NCI-H2107 (cell line): Measurements from ENCODE around the gene DPP6.

ENCODE experiments used
- DNase-seq: peaks from one replicate; lab custom pipeline; 2025; lab: John Stamatoyannopoulos, UW

DPP6 gene

DNA sequence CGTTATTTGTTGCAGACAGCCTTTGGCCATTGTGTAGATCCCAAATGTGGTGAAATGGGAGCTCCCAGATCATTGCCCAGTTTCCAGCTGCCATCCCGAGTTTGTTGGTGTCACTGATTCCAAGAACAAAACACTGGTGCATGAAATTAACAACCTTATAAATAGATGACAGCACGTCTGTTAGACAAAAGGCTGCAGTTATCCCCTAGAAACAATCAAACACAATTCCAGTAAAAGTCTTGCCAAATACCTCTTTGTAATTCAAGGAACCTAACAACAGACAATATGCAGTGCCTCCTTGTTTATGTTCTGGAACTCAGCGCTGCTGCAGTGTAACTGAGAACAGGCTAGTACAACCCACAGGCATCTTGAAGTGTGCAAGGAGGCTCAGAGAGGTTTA, 546.2 kb downstream of the DPP6 start:
- no peak for DNase-seq

DNA sequence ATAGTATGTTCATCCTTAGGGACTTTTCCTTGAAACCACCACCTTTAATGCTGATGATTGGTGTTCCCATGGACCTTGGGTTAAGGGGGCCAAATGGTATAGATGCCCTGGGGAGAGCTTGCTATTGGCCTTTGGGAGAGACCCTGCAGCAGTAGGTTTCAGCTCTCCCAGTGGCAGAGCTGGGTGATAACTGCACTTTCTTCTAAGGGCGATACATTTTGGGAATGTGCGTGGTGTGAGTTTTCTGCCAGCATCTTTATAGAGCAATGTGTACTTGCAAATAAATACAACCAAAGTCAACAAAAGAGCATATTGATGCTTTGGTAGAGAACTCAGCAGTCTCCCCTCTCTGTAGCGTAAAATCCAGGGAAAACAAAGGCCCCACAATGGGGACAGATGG, 546.7 kb downstream of the DPP6 start:
- DNase-seq, result no peak

DNA sequence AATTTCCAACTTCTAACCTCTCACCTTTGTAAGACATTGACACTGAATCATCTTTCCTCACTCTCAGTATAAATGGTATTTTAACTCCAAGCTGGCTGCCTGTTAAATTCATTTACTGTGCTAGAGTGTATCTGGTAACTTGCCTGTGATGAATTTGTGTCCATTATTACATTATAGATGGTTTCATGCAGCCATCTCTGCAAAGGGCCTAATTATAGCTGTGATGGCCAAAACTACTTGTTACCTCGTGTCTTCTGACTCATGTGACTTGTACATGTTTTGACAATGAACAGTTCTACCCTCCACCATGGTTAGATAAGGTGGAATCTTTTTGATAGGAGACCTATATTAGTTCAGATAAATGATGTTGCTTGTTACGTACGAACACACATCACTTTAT, 558.7 kb downstream of the DPP6 start:
- no peak for DNase-seq

DNA sequence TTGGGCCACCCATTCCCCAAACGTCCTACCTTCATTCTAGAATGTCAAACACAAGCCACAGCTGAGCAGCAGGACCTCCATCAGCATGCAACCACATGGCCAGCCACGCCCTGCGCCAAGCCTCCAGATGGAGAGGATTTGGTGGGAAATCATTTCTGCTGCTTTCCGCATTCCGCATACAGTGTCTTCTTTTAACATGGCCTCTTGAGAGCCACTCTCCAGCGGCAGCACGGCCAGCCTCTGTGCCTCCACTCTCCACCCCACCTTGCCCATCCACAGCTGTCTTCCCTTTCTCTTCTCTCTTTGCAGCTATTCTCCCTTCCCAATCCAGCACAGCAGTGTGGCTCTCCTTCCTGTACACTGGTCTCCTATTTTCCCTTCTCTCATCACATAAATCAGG, 561.6 kb downstream of the DPP6 start:
- no peak for DNase-seq

DNA sequence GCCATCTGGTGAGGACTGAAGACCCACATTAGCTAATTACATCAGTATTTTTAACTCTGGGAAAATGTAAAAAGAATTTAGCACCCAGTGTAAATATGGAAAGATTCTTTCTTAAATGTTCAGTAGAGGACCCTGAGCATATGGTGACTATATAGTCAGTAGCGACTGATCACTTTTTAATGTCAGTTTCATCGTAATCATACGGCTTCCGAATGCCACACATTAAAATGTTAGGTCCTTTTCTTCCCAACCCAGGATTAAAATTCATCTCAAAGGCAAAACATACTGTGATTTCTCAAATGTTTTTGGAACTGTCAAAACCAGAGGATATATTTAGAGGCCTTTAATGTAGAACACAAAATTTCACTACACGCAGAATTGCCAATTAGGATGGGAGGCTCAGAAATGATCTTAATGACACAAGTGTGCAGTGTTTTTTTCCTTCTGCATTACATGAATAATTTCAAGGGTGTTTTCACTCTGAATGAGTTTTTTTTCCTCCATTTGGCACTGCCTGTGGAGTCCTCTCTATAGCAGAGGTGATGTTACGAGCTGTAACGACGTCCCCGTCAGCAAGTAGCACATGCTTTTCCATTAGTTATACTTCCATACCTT, 568.0 kb downstream of the DPP6 start:
- DNase-seq, result no peak

DNA sequence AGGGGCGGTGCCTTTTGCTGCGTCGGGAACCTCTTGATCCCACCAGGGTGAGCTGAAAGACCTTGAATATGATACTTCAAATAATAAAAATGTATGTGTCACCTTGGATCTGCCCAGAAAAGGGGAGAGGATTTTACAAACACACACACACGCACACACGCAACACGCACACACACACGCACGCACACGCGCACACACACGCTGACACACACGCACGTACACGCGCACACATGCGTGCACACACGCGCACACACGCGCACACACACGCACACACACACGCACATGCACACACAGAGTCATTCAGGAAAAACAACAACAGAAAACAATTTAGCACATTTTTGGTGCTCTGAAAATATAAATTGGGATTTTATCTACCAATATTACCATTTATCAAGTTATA, 571.2 kb downstream of the DPP6 start:
- DNase-seq, result no peak

DNA sequence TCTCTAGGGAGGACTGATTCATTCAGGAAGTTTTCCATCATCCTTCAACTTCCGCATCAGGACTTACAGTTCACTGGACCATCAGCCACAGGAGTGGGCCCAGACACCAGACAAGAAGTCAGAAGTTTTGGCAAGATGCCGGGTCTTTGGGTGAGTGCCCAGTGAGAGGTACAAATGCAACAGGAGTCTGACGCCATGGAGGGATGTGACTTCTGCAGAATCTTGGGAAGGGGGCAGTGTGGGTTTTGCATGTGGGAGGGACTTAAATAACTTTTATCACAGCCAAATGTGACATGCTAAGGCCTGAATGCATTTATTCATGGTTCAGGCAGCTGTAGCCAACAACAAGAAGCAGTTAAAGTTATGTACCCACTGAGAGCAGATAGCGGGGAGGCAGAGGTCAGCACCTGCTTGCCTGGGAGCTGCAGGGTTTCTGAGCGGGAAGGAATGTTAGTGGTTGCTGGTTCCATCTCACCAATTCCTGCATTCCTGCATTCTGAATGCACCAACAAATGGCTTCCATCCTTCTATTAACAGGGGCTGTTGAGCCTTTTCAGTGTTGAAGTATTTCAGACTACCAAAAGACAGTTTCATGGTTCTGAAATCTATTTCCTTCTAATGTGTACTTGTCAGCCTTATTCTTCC, 575.6 kb downstream of the DPP6 start:
- DNase-seq, result no peak

DNA sequence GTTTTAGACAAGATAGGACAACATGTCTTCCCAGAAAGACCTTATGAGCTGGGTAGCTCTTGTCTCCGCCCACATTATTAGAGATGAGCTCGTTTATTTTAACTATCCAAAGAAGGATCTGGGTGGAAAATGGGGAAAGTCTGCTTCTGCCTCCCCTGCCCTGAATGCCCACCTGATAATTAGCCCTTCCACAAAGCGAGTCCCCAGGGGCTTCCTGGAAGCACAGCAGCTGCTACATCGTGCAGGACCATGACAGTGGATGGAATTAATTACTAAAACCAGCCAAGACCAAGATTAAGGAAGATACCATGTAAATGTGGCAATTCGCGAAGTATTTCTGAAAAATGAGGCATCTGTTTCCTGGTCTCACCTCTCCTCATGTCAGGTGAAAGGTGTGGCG, 576.4 kb downstream of the DPP6 start:
- DNase-seq, result no peak

DNA sequence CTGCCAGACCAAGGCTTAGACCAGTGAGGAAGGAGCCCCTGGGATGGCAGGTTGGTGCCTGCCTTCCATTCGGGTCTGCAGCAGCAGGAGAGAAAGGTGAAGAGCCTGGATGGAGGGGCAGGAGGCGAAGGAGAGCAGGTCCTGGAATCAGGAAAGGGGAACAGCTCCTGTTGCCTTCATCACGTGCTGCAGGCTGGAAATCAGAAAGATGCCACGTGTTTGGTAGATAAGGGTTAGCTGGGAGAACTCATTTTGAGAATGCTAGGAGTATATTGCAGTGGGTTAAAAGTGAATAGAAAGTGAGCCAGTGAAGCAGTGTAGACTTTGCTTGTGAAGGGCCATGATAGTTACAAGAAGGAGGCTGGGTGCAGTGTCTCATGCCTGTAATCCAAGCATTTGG, 579.0 kb downstream of the DPP6 start:
- DNase-seq, result no peak

DNA sequence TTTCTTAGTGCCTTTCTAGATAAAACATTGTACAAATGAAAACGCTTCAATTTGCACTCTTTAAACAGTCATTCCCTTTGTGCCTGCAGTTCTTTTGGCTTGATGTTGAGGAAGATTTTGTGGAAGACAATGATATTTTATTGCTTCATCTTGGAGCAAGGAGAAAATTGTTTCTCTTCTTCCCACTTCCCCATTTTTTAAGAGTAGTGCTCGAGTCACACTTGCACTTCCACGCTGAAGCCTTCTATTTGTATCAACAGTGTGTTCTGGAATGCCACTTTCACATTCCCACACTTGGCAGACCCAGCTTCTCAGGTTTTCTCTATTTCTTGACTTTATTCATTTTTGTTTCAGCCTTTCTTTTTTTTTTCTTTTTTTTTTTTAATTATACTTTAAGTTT, 581.4 kb downstream of the DPP6 start:
- DNase-seq, result no peak

DNA sequence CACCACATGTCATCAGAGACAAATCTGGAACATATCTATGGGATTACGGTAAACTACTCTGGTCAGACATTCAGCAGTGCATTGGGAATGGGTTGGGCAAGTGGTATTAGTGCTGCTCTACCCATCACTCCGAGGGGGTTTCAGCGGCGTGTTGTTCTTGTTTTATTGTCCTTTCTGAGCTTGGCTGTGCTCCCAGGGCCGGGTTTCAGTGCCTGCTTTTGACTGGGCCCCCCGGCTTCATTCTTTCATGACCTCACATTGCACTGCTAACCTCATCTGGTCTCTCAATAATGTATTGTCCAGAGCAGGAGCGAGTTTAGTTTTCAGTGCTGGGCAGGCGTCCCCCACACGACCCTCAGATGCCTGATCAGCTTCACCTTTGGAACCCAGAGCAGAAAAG, 586.1 kb downstream of the DPP6 start:
- DNase-seq, result no peak

DNA sequence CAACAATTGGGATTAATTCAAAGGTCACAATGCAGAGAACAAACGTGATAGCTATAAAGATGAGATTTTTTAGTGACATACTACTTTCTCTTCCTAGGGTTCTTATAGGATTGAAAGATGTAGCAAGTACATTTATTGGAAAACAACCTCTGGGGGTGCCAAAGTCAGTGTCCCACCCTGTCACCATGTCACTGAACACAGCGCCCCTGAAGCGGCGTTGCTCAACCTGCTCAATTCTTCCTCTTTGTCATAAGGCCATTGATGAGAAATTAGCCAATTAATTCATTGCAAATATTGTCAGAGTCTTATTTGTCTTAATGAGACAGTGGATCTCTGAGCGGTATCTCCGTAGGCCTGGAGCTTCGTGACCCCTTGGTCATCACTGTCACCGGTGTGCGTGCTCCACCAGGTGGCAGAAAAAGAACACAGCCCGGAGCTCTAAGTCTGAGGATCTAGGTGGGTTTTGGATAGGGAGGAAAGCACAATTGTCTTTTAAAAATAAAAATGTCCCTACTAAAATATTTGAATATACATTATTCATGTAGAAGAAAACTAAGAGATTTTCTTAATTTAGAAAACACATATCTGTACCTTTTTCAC, 588.2 kb downstream of the DPP6 start:
- no peak for DNase-seq

DNA sequence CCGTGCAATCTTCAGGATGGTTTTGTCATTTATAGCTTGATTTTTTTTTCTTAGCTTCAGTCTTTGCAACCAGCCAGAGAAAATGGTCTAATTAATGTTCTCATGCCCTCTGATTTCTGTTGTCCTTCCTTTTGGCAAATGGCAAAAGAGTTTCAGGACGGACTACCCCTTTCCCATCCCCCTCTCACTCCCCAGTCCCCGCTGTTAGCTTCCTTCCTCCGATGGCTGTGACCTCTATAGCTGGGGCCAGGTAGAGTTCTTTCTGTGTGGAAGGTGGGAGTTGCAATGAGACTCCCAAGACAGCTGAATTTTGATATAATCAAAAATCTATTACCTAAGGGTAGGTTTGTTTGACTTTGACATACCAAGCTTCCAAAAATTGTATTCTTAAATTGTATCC, 588.7 kb downstream of the DPP6 start:
- no peak for DNase-seq

DNA sequence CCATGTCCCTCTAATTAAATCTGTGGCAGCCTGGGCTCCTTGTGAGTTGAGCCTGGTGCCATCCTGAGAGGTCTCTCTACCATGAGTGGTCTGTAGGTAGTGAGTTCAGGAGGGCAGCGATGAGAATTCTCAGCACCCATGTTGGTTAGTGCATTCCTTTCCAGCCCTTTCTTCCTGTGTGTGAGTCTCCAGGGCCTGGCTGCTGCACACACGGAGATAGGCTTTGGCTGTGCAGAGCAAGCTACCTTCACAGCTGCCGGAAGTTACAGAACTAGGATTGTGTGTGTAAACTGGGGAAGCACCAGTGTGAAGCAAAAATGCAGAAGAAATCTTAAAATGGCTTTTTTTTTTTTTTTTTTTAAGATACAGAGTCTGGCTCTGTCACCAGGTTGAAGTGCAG, 592.2 kb downstream of the DPP6 start:
- DNase-seq, result no peak

DNA sequence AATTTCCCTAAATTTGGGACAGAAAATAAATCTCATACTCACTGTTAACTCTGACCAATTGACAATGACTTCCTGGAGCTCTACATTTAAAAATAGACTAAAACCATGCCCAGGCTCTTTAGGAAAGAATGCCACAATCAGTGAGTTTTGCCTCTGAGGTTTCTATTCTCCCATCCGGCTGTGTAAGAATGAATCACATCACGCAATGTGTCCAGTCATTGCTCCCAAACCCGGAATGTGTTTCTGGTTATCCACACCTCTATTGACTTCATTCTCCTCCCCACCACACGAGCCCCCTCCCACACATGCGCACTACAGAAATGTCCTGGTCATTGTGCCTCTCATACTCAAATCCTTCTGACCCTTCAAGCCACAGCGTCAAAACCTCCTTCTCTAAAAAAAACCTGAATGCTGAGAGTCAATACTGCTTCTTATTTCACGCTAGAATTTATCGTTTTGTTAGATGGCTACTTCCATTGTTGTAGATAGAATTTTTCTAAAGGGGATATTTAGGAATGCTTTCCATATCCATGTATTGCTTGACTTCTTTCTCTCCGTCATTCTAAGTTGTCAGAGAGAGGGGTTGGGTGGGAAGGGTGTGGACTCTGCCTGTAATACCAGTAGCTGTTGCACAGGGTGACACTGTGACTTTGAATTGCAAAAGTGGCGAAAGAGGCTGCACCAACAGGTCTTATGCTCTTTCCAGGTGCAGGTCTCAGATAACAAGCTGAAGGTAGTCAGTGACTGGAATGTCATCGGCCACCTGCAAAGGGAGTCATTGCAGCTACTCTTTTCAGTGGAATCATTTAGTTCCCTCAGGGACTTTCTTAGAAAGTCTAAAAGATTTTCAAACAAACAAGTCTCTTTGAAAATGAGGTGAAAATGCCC, 594.2 kb downstream of the DPP6 start:
- no peak for DNase-seq

DNA sequence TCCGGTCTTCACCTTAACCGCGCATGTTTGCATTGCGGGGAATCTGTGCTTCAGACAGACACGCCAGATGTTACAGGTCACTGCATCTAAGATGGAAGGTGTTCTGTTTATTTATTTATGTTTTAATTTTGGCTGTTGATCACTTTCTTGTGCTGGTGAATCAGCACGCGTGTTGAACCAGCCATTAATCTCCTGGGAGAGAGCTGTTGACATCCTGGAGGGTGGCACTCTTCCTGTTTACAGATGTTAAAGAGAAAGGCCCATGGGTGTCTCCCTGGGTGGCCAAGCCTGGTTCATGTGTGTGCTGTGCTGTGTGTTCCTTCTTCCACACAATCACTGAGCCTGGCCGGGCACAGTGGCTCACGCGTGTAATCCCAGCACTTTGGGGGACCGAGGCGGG, 595.4 kb downstream of the DPP6 start:
- no peak for DNase-seq

DNA sequence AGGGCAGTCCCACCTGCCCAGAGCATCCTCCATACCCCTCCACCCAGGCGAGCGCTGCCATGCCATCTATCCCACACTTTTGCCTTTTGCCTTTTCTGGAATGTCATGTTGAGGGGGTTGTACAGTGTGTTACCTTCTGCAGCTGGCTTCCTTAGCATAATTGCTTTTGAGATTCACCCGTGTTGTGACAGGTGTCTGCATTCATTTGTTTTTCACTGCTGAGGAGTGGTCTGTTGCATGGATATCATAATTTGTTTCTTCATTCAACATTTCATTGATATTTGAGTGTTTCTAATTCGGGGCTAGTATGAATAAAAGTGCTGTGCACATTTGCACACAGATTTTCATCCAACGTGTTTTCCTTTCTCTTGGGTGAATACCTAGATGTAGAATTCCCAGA, 596.8 kb downstream of the DPP6 start:
- no peak for DNase-seq

DNA sequence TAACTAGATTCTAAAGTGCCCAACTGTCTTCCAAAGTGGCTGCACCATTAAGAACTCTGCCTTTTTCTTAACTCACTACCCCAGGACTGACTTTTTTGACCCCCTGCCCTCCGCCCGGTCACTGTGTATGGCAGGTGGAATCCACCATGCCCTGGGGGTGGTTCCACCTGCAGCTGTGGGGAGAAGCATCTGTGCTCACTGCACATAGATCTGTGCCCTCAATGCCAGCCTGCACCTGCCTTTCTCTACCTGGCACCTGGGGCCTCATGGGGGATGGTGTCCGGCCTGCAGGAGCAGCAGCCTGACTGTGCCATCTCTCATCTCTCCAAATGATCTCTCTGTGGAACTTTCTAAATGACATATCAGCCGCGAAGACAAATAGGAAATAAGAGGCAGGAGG, 597.2 kb downstream of the DPP6 start:
- no peak for DNase-seq

DNA sequence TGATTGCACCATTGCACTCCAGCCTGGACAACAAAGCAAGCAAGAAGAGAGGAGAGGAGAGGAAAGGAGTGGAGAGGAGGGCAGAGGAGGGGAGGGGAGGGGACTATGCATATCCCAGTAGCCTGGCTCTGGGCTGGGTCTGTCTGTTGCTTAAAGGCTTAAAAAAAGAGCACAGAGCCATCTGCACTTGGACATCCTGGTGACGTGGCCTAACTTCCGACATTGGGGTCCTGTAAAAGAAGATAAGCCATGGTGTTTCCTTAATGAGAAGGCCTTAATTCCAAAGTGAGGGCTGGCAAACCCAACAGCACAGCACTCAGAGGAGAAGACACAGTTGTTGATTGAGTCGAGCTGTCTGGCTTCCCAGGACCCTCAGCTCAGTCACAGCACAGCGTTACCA, 598.1 kb downstream of the DPP6 start:
- DNase-seq, result no peak

DNA sequence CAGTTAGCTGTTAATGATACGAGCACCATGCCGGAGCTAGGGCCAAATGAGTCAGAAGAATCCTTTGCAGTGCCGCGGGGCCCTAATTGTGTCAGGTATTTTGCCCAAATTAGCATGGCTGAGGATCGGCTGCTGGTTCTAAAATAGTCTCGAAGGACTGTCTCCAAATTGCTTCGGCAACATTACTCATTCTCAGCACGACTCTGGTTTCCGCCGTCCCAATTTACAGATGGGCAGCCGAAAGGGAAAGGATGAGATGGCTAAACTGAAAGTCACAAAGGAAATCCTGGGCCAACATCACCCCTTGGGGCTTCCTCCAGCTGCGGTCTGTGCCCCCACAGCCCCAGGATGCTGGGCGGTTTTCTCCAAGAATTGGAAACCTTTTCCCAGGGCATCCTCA, 599.3 kb downstream of the DPP6 start:
- no peak for DNase-seq

DNA sequence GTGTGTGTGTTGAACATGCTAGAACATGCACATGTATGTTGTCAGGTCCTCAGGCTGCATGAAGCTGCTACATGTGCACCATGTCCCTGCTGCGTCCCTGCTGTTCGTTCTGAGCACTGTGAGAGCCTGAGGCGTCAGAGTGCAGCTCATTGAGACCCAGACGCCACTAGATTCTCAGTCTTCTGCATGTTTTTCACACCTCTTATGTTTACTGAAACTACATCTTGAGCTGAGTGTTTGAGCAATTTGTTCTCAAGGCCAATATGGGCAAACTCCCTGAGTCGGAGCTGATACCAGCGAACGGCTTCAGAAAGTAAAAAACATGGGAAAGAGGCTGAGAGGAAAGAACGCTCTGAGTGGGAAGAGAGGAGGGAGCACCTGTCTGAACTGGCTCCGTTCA, 600.4 kb downstream of the DPP6 start:
- no peak for DNase-seq

DNA sequence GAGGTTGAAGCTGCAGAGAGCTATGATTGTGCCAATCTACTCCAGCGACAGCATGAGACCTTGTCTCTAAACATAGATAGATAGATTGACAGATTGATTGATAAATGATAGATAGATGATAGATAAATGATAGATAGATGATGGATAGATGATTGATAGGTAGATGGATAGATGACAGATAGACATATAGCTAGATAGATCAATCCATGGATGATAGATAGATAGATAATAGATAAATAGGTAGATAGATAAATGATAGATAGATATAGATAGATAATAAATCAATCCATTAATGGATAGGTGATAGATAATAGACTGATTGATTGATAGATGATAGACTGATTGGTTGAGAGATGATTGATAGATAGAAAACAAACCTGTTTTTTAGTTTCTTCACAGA, 601.1 kb downstream of the DPP6 start:
- no peak for DNase-seq

DNA sequence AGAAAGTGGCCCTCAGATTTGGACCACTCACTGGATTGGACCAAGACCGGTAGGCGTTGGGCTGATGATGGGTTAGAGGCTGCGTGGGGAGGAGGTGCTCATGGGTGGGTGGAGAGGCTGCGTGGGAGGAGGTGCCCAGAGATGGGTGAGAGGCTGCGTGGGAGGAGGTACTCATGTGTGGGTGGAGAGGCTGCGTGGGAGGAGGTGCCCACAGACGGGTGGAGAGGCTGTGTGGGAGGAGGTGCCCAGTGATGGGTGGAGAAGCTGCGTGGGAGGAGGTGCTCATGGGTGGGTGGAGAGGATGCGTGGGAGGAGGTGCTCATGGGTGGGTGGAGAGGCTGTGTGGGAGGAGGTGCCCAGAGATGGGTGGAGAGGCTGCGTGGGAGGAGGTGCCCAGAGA, 604.4 kb downstream of the DPP6 start:
- DNase-seq, result no peak
